Measurements from ENCODE around the gene PTGFRN. TPM values are rescaled to one million over a fixed set of nuclear protein-coding genes. Genes with fewer than 3 reads are reported as not detected.

Gene PTGFRN
- total RNA-seq, 1 experiment from 2014 or later: 38.7 TPM

DNA sequence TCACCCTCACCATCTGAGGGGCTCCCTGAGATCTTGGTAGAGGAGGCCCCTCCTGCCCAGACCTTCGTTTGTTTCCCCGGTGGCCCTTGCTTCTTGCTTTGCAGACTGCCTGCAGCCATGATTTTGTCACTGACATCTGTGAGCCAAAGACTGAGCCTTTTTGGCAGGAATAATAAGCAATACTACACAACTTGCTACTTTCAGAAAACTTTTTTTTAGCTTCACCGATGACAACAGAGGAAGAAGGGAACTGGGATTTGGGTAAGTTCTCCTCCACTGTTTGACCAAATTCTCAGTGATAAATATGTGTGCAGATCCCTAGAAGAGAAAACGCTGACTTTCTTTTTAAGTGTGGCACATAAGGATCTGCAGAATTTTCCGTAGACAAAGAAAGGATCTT lies 80.1 kb downstream of the PTGFRN start:
- Mint-ChIP-seq H3K36me3 (peaks cover 40% of the 10 kb centered on the region), H3K4me3 (no peak overlapping the region), H3K4me1 (peaks cover 27% of the 10 kb centered on the region), H3K27me3 (ENCODE audit: low read depth) (no peaks in the 10 kb centered on the region), H3K27ac (peak overlapping the region; percentile 29; the same call in 1 of the 2 replicates), H3K9me3 (peaks cover 16% of the 10 kb centered on the region)
- POLR2A ChIA-PET: no interaction called here
- ATAC-seq (no peak), DNase-seq (ENCODE audit: low spot score) (no peak)
- CTCF ChIA-PET: no interaction called here
- TF ChIP-seq ZNF416 (CRISPR knock-in tag; IDR thresholded peaks at IDR 0.05): no peak
- TF ChIP-seq, protein P1, sequence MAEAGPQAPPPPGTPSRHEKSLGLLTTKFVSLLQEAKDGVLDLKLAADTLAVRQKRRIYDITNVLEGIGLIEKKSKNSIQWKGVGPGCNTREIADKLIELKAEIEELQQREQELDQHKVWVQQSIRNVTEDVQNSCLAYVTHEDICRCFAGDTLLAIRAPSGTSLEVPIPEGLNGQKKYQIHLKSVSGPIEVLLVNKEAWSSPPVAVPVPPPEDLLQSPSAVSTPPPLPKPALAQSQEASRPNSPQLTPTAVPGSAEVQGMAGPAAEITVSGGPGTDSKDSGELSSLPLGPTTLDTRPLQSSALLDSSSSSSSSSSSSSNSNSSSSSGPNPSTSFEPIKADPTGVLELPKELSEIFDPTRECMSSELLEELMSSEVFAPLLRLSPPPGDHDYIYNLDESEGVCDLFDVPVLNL (CRISPR knock-in tag; IDR thresholded peaks at IDR 0.05; ENCODE audit: borderline replicate concordance, low read depth): no peak
- TF ChIP-seq NR2C2 (CRISPR knock-in tag; IDR thresholded peaks at IDR 0.05): no peak
- TF ChIP-seq, protein P2, sequence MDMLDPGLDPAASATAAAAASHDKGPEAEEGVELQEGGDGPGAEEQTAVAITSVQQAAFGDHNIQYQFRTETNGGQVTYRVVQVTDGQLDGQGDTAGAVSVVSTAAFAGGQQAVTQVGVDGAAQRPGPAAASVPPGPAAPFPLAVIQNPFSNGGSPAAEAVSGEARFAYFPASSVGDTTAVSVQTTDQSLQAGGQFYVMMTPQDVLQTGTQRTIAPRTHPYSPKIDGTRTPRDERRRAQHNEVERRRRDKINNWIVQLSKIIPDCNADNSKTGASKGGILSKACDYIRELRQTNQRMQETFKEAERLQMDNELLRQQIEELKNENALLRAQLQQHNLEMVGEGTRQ (CRISPR knock-in tag; IDR thresholded peaks at IDR 0.05): no peak
- no peak for TF ChIP-seq ZNF396 (CRISPR knock-in tag; IDR thresholded peaks at IDR 0.05; ENCODE audit: borderline replicate concordance)
- no peak for TF ChIP-seq FOXP1 (CRISPR knock-in tag; IDR thresholded peaks at IDR 0.05; ENCODE audit: borderline replicate concordance)
- TF ChIP-seq ZNF317 (CRISPR knock-in tag; IDR thresholded peaks at IDR 0.05; ENCODE audit: borderline replicate concordance, low read depth): no peak
- TF ChIP-seq, protein P3, sequence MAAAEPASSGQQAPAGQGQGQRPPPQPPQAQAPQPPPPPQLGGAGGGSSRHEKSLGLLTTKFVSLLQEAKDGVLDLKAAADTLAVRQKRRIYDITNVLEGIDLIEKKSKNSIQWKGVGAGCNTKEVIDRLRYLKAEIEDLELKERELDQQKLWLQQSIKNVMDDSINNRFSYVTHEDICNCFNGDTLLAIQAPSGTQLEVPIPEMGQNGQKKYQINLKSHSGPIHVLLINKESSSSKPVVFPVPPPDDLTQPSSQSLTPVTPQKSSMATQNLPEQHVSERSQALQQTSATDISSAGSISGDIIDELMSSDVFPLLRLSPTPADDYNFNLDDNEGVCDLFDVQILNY (CRISPR knock-in tag; IDR thresholded peaks at IDR 0.05): no peak
- TF ChIP-seq, protein P4, sequence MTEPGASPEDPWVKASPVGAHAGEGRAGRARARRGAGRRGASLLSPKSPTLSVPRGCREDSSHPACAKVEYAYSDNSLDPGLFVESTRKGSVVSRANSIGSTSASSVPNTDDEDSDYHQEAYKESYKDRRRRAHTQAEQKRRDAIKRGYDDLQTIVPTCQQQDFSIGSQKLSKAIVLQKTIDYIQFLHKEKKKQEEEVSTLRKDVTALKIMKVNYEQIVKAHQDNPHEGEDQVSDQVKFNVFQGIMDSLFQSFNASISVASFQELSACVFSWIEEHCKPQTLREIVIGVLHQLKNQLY (CRISPR knock-in tag; IDR thresholded peaks at IDR 0.05): no peak
- no peak for TF ChIP-seq SMAD3 (CRISPR knock-in tag; IDR thresholded peaks at IDR 0.05; ENCODE audit: borderline replicate concordance)
- TF ChIP-seq RORB (CRISPR knock-in tag; IDR thresholded peaks at IDR 0.05): no peak
- TF ChIP-seq CREB1 (CRISPR knock-in tag; IDR thresholded peaks at IDR 0.05): no peak
- TF ChIP-seq, protein P5, sequence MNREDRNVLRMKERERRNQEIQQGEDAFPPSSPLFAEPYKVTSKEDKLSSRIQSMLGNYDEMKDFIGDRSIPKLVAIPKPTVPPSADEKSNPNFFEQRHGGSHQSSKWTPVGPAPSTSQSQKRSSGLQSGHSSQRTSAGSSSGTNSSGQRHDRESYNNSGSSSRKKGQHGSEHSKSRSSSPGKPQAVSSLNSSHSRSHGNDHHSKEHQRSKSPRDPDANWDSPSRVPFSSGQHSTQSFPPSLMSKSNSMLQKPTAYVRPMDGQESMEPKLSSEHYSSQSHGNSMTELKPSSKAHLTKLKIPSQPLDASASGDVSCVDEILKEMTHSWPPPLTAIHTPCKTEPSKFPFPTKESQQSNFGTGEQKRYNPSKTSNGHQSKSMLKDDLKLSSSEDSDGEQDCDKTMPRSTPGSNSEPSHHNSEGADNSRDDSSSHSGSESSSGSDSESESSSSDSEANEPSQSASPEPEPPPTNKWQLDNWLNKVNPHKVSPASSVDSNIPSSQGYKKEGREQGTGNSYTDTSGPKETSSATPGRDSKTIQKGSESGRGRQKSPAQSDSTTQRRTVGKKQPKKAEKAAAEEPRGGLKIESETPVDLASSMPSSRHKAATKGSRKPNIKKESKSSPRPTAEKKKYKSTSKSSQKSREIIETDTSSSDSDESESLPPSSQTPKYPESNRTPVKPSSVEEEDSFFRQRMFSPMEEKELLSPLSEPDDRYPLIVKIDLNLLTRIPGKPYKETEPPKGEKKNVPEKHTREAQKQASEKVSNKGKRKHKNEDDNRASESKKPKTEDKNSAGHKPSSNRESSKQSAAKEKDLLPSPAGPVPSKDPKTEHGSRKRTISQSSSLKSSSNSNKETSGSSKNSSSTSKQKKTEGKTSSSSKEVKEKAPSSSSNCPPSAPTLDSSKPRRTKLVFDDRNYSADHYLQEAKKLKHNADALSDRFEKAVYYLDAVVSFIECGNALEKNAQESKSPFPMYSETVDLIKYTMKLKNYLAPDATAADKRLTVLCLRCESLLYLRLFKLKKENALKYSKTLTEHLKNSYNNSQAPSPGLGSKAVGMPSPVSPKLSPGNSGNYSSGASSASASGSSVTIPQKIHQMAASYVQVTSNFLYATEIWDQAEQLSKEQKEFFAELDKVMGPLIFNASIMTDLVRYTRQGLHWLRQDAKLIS (CRISPR knock-in tag; IDR thresholded peaks at IDR 0.05; ENCODE audit: borderline replicate concordance): no peak
- no peak for TF ChIP-seq NR1H2 (CRISPR knock-in tag; IDR thresholded peaks at IDR 0.05)
- no peak for TF ChIP-seq GRHL2 (CRISPR knock-in tag; IDR thresholded peaks at IDR 0.05; ENCODE audit: insufficient replicate concordance, severe bottlenecking)

DNA sequence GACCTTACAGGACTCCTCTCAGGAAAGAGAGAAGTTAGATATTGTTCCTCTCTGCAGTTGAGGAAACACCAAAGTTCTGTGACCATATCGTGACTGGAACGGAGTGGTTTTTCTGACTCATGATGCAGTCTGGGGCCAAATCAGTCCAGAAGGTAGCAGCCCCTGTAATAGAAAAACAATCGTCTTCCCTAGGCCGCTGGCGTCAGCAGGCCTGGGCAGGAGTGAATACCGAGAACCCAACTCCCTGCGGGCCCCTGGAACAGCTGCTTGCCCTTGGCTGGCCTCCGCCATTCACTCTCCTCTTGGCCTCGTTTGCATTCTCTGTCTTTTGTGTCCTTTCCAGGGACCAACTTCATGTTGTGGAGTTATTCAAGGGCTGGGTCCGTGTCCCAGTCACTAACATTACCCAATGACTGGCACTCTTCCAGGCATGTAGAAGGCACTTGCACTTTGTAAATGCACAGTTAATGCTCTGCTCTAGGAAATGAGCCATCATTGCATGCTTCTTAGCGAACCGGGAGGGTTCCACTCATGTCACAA lies 81.0 kb downstream of the PTGFRN start:
- peaks cover 40% of the 10 kb centered on the region for H3K36me3 Mint-ChIP-seq
- peak overlapping the region; percentile 77; the same call in 1 of the 2 replicates for H3K27ac Mint-ChIP-seq
- no peak for ATAC-seq
- peaks cover 27% of the 10 kb centered on the region for H3K4me1 Mint-ChIP-seq
- POLR2A ChIA-PET: no interaction called here
- no peaks in the 10 kb centered on the region for H3K27me3 Mint-ChIP-seq (ENCODE audit: low read depth)
- peaks cover 25% of the 10 kb centered on the region for H3K9me3 Mint-ChIP-seq
- DNase-seq (ENCODE audit: low spot score): no peak
- no peak overlapping the region for H3K4me3 Mint-ChIP-seq
- CTCF ChIA-PET: no interaction called here
- TF ChIP-seq ETV6 (CRISPR knock-in tag; IDR thresholded peaks at IDR 0.05) (no peak), NR1H2 (CRISPR knock-in tag; IDR thresholded peaks at IDR 0.05) (no peak), SMAD3 (CRISPR knock-in tag; IDR thresholded peaks at IDR 0.05; ENCODE audit: borderline replicate concordance) (no peak), FOXP1 (CRISPR knock-in tag; IDR thresholded peaks at IDR 0.05; ENCODE audit: borderline replicate concordance) (no peak)
- TF ChIP-seq, protein P6, sequence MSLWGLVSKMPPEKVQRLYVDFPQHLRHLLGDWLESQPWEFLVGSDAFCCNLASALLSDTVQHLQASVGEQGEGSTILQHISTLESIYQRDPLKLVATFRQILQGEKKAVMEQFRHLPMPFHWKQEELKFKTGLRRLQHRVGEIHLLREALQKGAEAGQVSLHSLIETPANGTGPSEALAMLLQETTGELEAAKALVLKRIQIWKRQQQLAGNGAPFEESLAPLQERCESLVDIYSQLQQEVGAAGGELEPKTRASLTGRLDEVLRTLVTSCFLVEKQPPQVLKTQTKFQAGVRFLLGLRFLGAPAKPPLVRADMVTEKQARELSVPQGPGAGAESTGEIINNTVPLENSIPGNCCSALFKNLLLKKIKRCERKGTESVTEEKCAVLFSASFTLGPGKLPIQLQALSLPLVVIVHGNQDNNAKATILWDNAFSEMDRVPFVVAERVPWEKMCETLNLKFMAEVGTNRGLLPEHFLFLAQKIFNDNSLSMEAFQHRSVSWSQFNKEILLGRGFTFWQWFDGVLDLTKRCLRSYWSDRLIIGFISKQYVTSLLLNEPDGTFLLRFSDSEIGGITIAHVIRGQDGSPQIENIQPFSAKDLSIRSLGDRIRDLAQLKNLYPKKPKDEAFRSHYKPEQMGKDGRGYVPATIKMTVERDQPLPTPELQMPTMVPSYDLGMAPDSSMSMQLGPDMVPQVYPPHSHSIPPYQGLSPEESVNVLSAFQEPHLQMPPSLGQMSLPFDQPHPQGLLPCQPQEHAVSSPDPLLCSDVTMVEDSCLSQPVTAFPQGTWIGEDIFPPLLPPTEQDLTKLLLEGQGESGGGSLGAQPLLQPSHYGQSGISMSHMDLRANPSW (CRISPR knock-in tag; conservative IDR thresholded peaks at IDR 0.05; ENCODE audit: low read depth): no peak
- TF ChIP-seq, protein P7, sequence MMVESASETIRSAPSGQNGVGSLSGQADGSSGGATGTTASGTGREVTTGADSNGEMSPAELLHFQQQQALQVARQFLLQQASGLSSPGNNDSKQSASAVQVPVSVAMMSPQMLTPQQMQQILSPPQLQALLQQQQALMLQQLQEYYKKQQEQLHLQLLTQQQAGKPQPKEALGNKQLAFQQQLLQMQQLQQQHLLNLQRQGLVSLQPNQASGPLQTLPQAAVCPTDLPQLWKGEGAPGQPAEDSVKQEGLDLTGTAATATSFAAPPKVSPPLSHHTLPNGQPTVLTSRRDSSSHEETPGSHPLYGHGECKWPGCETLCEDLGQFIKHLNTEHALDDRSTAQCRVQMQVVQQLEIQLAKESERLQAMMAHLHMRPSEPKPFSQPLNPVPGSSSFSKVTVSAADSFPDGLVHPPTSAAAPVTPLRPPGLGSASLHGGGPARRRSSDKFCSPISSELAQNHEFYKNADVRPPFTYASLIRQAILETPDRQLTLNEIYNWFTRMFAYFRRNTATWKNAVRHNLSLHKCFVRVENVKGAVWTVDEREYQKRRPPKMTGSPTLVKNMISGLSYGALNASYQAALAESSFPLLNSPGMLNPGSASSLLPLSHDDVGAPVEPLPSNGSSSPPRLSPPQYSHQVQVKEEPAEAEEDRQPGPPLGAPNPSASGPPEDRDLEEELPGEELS (CRISPR knock-in tag; IDR thresholded peaks at IDR 0.05): no peak

Measured in WTC11 (cell line).